ENCODE data around the gene EPS8L1.

The EPS8L1 gene

DNA sequence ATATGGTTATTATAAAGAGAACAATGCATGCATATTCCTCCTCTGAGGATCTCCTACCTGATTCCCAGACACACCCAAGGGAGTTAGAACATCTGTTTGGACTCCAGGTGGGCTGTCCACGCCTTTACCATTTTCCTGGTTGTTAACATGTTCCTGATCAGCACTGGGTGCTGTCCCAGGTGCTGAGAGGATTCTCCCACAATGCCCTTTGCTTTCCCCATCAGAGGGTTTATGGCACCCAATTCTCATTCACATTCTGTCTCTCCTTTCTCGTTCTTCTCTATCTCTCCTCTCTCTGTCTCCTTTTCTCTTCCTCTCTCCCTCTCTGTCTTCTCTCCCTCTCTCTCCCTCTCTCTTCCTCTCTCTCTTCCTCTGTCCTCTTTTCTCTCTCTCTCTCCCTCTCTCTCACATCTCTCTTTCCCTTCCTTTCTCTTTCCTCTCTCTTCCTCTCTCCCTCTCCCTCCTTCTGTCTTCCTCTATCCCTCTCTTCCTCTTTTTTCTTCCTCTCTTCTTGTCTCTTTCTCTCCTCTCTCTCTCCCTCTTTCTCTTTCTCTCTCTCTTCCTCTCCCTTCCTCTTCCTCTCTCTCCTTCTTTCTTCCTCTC is 9.5 kb upstream of the EPS8L1 start:
- no peak overlapping the region for H3K4me3 ChIP-seq (ENCODE audit: low read depth, low read length)
- DNase-seq (ENCODE audit: low read depth) = no peak
- TF ChIP-seq, protein P1, sequence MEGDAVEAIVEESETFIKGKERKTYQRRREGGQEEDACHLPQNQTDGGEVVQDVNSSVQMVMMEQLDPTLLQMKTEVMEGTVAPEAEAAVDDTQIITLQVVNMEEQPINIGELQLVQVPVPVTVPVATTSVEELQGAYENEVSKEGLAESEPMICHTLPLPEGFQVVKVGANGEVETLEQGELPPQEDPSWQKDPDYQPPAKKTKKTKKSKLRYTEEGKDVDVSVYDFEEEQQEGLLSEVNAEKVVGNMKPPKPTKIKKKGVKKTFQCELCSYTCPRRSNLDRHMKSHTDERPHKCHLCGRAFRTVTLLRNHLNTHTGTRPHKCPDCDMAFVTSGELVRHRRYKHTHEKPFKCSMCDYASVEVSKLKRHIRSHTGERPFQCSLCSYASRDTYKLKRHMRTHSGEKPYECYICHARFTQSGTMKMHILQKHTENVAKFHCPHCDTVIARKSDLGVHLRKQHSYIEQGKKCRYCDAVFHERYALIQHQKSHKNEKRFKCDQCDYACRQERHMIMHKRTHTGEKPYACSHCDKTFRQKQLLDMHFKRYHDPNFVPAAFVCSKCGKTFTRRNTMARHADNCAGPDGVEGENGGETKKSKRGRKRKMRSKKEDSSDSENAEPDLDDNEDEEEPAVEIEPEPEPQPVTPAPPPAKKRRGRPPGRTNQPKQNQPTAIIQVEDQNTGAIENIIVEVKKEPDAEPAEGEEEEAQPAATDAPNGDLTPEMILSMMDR (IDR thresholded peaks at IDR 0.05; ENCODE audit: low read depth, low read length, missing control alignments) = no peak

DNA sequence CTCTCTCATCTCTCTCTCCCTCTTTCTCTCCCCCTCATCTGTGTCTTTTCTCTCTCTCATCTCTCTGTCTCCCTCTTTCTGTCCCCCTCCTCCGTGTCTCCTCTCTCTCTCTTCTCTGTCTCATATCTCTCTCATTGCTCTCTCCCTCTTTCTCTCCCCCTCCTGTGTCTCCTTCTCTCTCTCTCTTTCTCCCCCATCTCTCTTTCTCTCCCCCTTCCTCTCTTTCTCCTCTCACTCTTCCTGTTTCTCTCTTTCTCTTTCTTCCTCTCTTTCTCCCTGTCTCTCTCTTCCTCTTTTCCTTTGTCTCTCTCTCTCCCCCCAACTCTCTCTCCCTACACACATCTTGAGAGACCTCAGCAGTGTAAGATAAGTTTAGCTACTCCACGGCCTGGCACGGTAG is 7.8 kb upstream of the EPS8L1 start:
- TF ChIP-seq, protein P1 (IDR thresholded peaks at IDR 0.05; ENCODE audit: low read depth, low read length, missing control alignments) = no peak
- no peak overlapping the region for H3K4me3 ChIP-seq (ENCODE audit: low read depth, low read length)

DNA sequence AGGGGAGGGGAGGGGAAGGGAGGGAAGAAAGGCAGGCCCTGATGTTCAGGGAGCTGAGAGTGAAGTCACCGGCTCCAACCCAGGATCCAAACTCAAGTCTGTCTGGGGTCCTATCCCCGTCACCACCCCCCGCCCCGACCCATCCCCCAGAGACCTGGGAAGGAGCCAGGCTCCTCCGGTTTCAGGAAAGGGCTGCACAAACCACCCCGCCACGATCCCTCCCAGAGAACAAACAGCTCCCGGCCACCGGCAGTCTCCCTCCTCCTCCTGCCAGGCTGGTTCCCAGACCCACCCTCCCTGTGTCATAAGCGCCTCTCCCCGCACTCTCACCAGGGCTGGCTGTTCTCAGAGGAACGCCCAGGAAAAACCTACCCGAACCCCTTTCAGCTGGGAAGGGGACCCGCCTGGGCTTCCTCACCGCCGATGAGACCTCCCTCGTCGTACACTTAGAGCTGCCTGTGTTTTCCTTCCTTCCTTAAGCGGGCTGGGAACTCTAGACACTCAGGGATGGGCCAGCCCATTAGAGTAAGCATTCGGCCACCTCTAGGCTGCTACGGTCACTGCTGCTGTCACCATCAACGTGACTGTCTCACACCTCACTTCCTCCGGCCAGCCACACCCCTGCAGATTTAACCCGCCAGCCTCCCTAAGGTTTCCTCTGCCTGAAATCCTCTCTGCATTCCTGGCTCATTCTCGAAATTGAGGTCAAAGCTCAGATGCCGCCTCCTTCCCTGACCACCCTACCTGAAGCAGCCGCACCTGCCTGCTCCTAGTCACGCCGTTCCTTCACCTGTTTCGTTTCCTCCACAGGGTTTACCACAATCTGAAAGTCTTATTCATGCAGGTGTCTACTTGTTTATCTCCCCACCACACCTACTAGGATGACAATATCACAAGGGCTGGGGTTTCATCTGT is 6.5 kb upstream of the EPS8L1 start:
- TF ChIP-seq, protein P1 (IDR thresholded peaks at IDR 0.05; ENCODE audit: low read depth, low read length, missing control alignments) = no peak
- DNase-seq (ENCODE audit: low read depth) = peak; percentile 24
- peak overlapping the region; percentile 43 for H3K4me3 ChIP-seq (ENCODE audit: low read depth, low read length)

More for the DNA sequence above, 7.8 kb upstream of the EPS8L1 start:
- DNase-seq (ENCODE audit: low read depth) = no peak

DNA sequence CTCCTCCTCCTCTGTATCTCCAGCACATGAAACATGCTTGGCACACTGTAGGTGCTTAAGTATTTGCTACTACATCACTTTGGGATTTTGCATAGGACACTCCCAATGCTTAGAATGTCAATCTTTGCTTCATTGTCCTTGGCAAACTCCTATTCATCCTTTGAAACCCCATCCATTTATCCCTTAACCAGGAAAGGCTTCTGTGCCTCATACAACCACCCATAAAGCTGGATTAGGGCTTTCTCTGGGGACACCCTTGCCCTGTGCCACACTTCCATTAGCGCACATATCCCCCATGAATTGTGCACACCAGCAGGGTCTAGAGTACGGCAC is 5.8 kb upstream of the EPS8L1 start:
- peak overlapping the region; percentile 43; the same call in 1 of the 2 replicates for H3K4me3 ChIP-seq (ENCODE audit: low read depth, low read length)
- no peak for DNase-seq (ENCODE audit: low read depth)
- TF ChIP-seq, protein P1 (IDR thresholded peaks at IDR 0.05; ENCODE audit: low read depth, low read length, missing control alignments) = no peak

DNA sequence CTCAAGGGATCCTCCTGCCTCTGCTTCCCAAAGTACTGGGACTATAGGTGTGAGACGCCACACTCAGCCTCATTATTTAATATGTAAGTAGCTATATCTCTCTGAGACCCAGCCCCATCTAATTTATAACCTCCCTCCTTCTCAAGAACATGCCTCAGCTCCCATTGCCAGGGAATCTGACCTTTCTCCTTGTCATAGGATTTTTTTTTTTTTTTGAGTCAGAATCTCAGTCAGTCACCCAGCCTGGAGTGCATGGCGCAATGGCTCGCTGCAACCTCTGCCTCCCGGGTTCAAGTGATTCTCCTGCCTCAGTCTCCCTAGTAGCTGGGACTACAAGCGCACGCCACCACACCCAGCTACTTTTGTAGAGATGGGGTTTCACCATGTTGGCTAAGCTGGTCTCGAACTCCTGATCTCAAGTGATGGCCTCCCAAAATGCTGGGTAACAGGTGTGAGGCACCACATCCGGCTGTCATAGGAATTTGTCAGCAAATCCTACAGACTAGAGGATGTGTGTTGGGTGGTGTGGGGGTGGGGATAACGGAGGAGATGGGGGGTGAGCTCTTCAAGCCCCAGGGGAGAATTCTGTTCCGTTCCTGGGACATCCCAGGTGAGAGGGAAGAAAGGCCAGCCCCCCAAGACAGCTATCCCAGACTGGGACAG is 5.1 kb upstream of the EPS8L1 start:
- H3K4me3 ChIP-seq (ENCODE audit: low read depth, low read length) = no peak overlapping the region
- DNase-seq (ENCODE audit: low read depth) = no peak
- TF ChIP-seq, protein P1 (IDR thresholded peaks at IDR 0.05; ENCODE audit: low read depth, low read length, missing control alignments) = no peak

DNA sequence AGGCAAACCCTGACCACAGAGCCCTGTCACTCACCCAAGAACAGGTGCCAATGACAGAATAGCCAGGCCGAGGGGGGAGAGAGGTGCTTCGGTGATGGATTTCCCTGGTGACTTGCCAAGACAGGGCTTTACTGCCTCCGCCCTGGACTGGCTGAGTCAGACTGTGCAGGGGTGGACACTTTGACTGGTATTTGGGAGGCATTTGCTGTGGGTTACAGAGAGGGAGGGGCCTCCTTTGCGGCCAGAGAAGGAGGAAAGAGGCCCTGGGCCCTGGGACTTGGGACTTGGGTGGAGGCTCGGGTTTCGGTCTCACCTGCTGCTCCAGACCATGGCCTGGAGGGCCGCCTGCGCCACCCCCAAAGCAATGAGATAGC is 4.6 kb upstream of the EPS8L1 start:
- peak; percentile 41 for DNase-seq (ENCODE audit: low read depth)

More for the DNA sequence above, 4.6 kb upstream of the EPS8L1 start:
- no peak overlapping the region for H3K4me3 ChIP-seq (ENCODE audit: low read depth, low read length)
- TF ChIP-seq, protein P1 (IDR thresholded peaks at IDR 0.05; ENCODE audit: low read depth, low read length, missing control alignments) = no peak

All from GM12864 (cell line).